Stimulated activated naive CD8-positive, alpha-beta T cell treated with anti-CD3 and anti-CD28 coated beads, Interleukin-15, Interleukin-2, amounts not matched to agents 100 ng/mL and 50 ng/mL, for 24 hours (primary cell): ENCODE results near the gene HDGFL3.
"Not testable (repeated sequence)": the region's sequence is repeated elsewhere in the genome, so short reads cannot be mapped to it uniquely, and the experiment has no call there.

ENCODE experiments used
- H3K27ac Mint-ChIP-seq: one replicate; pipeline ENCODE4 v1.8.0; 2021; ENCODE audit warnings: mild to moderate bottlenecking, mixed read lengths
- H3K27me3 Mint-ChIP-seq: one replicate; pipeline ENCODE4 v1.8.0; 2021; ENCODE audit warnings: mixed read lengths
- H3K36me3 Mint-ChIP-seq: one replicate; pipeline ENCODE4 v1.8.0; 2021; ENCODE audit warnings: low read depth, mixed read lengths
- H3K4me1 Mint-ChIP-seq: one replicate; pipeline ENCODE4 v1.8.0; 2021; ENCODE audit warnings: low read depth, mixed read lengths
- H3K4me3 Mint-ChIP-seq: one replicate; pipeline ENCODE4 v1.8.0; 2021; ENCODE audit warnings: mild to moderate bottlenecking, mixed read lengths
- H3K9me3 Mint-ChIP-seq: one replicate; pipeline ENCODE4 v1.8.0; 2021; ENCODE audit warnings: mixed read lengths

Gene HDGFL3

GRCh38 chr15:83207660-83208366, at the start of gene HDGFL3:
Gene HDGFL3, minus strand, starts transcription at chr15:83207823. Its CDS starts 409 bp downstream, at chr15:83207414.
- Mint-ChIP-seq H3K36me3 (peaks cover 6% of the 10 kb centered on the region), H3K4me3 (peak within 1 kb of the TSS; percentile 91), H3K9me3 (no peaks in the 10 kb centered on the region), H3K4me1 (peaks cover 12% of the 10 kb centered on the region), H3K27ac (peak within 1 kb of the TSS; percentile 92), H3K27me3 (peaks cover 35% of the 10 kb centered on the region)

GRCh38 chr15:83250781-83251180, 43.2 kb upstream of the HDGFL3 start:
- no peaks in the 10 kb centered on the region for H3K9me3 Mint-ChIP-seq
- no peak overlapping the region for H3K27ac Mint-ChIP-seq
- H3K36me3 Mint-ChIP-seq = no peaks in the 10 kb centered on the region
- peaks cover 34% of the 10 kb centered on the region for H3K27me3 Mint-ChIP-seq
- no peak overlapping the region for H3K4me3 Mint-ChIP-seq
- H3K4me1 Mint-ChIP-seq = no peaks in the 10 kb centered on the region

GRCh38 chr15:83249030-83249343, 41.4 kb upstream of the HDGFL3 start:
- Mint-ChIP-seq H3K4me1 (no peaks in the 10 kb centered on the region), H3K4me3 (no peak overlapping the region), H3K27ac (no peak overlapping the region), H3K9me3 (peaks cover 3% of the 10 kb centered on the region), H3K36me3 (no peaks in the 10 kb centered on the region), H3K27me3 (peaks cover 38% of the 10 kb centered on the region)

GRCh38 chr15:83248151-83249029, 40.8 kb upstream of the HDGFL3 start:
- Mint-ChIP-seq H3K4me3 (no peak overlapping the region), H3K36me3 (no peaks in the 10 kb centered on the region), H3K9me3 (peaks cover 3% of the 10 kb centered on the region), H3K27ac (no peak overlapping the region), H3K27me3 (peaks cover 38% of the 10 kb centered on the region), H3K4me1 (no peaks in the 10 kb centered on the region)

GRCh38 chr15:83243634-83244033, 36.0 kb upstream of the HDGFL3 start:
- H3K9me3 Mint-ChIP-seq = peaks cover 13% of the 10 kb centered on the region
- no peaks in the 10 kb centered on the region for H3K36me3 Mint-ChIP-seq
- no peak overlapping the region for H3K27ac Mint-ChIP-seq
- H3K27me3 Mint-ChIP-seq = peaks cover 42% of the 10 kb centered on the region
- no peaks in the 10 kb centered on the region for H3K4me1 Mint-ChIP-seq
- H3K4me3 Mint-ChIP-seq = no peak overlapping the region

GRCh38 chr15:83230242-83230641, 22.6 kb upstream of the HDGFL3 start:
- Mint-ChIP-seq H3K27me3 (peaks cover 5% of the 10 kb centered on the region), H3K9me3 (no peaks in the 10 kb centered on the region)

GRCh38 chr15:83225449-83225848, 17.8 kb upstream of the HDGFL3 start:
- no peak overlapping the region for H3K27ac Mint-ChIP-seq
- peaks cover 30% of the 10 kb centered on the region for H3K27me3 Mint-ChIP-seq
- H3K9me3 Mint-ChIP-seq = peaks cover 4% of the 10 kb centered on the region
- H3K4me1 Mint-ChIP-seq = no peaks in the 10 kb centered on the region
- no peaks in the 10 kb centered on the region for H3K36me3 Mint-ChIP-seq
- H3K4me3 Mint-ChIP-seq = no peak overlapping the region

More at GRCh38 chr15:83230242-83230641, 22.6 kb upstream of the HDGFL3 start:
- Mint-ChIP-seq H3K4me3 (no peak overlapping the region), H3K4me1 (no peaks in the 10 kb centered on the region), H3K36me3 (no peaks in the 10 kb centered on the region), H3K27ac (no peak overlapping the region)

GRCh38 chr15:83221781-83222180, 14.2 kb upstream of the HDGFL3 start:
- H3K9me3 Mint-ChIP-seq, H3K4me3 Mint-ChIP-seq, H3K27ac Mint-ChIP-seq, H3K4me1 Mint-ChIP-seq, H3K36me3 Mint-ChIP-seq: not testable (repeated sequence)
- peaks cover 38% of the 10 kb centered on the region for H3K27me3 Mint-ChIP-seq

GRCh38 chr15:83219026-83219425, 11.4 kb upstream of the HDGFL3 start:
- H3K9me3 Mint-ChIP-seq = peaks cover 8% of the 10 kb centered on the region
- no peak overlapping the region for H3K4me3 Mint-ChIP-seq
- no peak overlapping the region for H3K27ac Mint-ChIP-seq
- peaks cover 41% of the 10 kb centered on the region for H3K27me3 Mint-ChIP-seq
- H3K36me3 Mint-ChIP-seq = no peaks in the 10 kb centered on the region
- H3K4me1 Mint-ChIP-seq = no peaks in the 10 kb centered on the region

GRCh38 chr15:83215306-83215705, 7.7 kb upstream of the HDGFL3 start:
- no peak overlapping the region for H3K4me3 Mint-ChIP-seq
- peaks cover 4% of the 10 kb centered on the region for H3K9me3 Mint-ChIP-seq
- no peak overlapping the region for H3K27ac Mint-ChIP-seq
- no peaks in the 10 kb centered on the region for H3K36me3 Mint-ChIP-seq
- H3K27me3 Mint-ChIP-seq = peaks cover 34% of the 10 kb centered on the region
- no peaks in the 10 kb centered on the region for H3K4me1 Mint-ChIP-seq

- Mint-ChIP-seq H3K36me3 (peaks cover 6% of the 10 kb centered on the region), H3K27me3 (peaks cover 28% of the 10 kb centered on the region), H3K9me3 (peaks cover 4% of the 10 kb centered on the region), H3K27ac (no peak overlapping the region), H3K4me3 (no peak overlapping the region), H3K4me1 (peaks cover 11% of the 10 kb centered on the region)
These were observed 3.0 kb upstream of the HDGFL3 start for GRCh38 chr15:83210619-83211018.

GRCh38 chr15:83209333-83209732, 1.7 kb upstream of the HDGFL3 start:
- peaks cover 6% of the 10 kb centered on the region for H3K36me3 Mint-ChIP-seq
- H3K9me3 Mint-ChIP-seq = no peaks in the 10 kb centered on the region
- no peak overlapping the region for H3K4me3 Mint-ChIP-seq
- no peak overlapping the region for H3K27ac Mint-ChIP-seq
- H3K4me1 Mint-ChIP-seq = peaks cover 11% of the 10 kb centered on the region
- peaks cover 37% of the 10 kb centered on the region for H3K27me3 Mint-ChIP-seq

- Mint-ChIP-seq H3K36me3 (peaks cover 6% of the 10 kb centered on the region), H3K9me3 (no peaks in the 10 kb centered on the region), H3K4me3 (no peak overlapping the region), H3K27ac (no peak overlapping the region), H3K4me1 (peaks cover 11% of the 10 kb centered on the region), H3K27me3 (peaks cover 35% of the 10 kb centered on the region)
These were observed 691 bp upstream of the HDGFL3 start for GRCh38 chr15:83208367-83208661.

- Mint-ChIP-seq H3K9me3 (no peaks in the 10 kb centered on the region), H3K4me1 (peaks cover 18% of the 10 kb centered on the region), H3K36me3 (peaks cover 6% of the 10 kb centered on the region), H3K27ac (no peak overlapping the region), H3K27me3 (peaks cover 35% of the 10 kb centered on the region), H3K4me3 (no peak overlapping the region)
These were observed 489 bp downstream of the HDGFL3 start for GRCh38 chr15:83207009-83207659.

GRCh38 chr15:83206526-83207008, 1.1 kb downstream of the HDGFL3 start:
- Mint-ChIP-seq H3K4me3 (peak overlapping the region; percentile 91), H3K9me3 (no peaks in the 10 kb centered on the region), H3K27ac (peak overlapping the region; percentile 92), H3K27me3 (peaks cover 41% of the 10 kb centered on the region), H3K4me1 (peaks cover 23% of the 10 kb centered on the region), H3K36me3 (peaks cover 6% of the 10 kb centered on the region)
